OCI-LY7 (cell line): ENCODE measurements around the gene KCTD18.

Experiments used
- EZH2phosphoT487 ChIP-seq: fragments of 200-600 bp; sonication (generic); IDR thresholded peaks from 2 replicates; pipeline ENCODE4 v1.6.1; 2018; ENCODE audit warnings: low read depth, borderline replicate concordance, mild to moderate bottlenecking, mixed run types, antibody characterized with exemption, low read length, moderate library complexity, mixed read lengths
- TF ChIP-seq, protein P1 (sequence below): fragments of 200-600 bp; sonication (generic); conservative IDR thresholded peaks from 2 replicates; pipeline ENCODE4 v1.5.1; 2014; ENCODE audit warnings: mild to moderate bottlenecking, antibody characterized with exemption, low read length, moderate library complexity, mixed read lengths

GRCh38 chr2:200494048-200494447 is 15.8 kb downstream of the KCTD18 start:
- TF ChIP-seq, protein P1, sequence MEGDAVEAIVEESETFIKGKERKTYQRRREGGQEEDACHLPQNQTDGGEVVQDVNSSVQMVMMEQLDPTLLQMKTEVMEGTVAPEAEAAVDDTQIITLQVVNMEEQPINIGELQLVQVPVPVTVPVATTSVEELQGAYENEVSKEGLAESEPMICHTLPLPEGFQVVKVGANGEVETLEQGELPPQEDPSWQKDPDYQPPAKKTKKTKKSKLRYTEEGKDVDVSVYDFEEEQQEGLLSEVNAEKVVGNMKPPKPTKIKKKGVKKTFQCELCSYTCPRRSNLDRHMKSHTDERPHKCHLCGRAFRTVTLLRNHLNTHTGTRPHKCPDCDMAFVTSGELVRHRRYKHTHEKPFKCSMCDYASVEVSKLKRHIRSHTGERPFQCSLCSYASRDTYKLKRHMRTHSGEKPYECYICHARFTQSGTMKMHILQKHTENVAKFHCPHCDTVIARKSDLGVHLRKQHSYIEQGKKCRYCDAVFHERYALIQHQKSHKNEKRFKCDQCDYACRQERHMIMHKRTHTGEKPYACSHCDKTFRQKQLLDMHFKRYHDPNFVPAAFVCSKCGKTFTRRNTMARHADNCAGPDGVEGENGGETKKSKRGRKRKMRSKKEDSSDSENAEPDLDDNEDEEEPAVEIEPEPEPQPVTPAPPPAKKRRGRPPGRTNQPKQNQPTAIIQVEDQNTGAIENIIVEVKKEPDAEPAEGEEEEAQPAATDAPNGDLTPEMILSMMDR: no peak
- no peak for TF ChIP-seq EZH2phosphoT487
